MV-4-11 (cell line): Measurements from ENCODE around the gene CD44.
A peak's percentile ranks its signal among the peaks of the same experiment; 100 is the strongest.

Experiments
- DNase-seq: peaks from one replicate; lab custom pipeline; 2025; lab: John Stamatoyannopoulos, UW

CD44 gene

GRCh38 chr11:35158701-35159510 lies 19.9 kb downstream of the CD44 start:
- DNase-seq, result no peak

- no peak for DNase-seq
Measured at GRCh38 chr11:35160246-35160824, 21.4 kb downstream of the CD44 start.

DNA sequence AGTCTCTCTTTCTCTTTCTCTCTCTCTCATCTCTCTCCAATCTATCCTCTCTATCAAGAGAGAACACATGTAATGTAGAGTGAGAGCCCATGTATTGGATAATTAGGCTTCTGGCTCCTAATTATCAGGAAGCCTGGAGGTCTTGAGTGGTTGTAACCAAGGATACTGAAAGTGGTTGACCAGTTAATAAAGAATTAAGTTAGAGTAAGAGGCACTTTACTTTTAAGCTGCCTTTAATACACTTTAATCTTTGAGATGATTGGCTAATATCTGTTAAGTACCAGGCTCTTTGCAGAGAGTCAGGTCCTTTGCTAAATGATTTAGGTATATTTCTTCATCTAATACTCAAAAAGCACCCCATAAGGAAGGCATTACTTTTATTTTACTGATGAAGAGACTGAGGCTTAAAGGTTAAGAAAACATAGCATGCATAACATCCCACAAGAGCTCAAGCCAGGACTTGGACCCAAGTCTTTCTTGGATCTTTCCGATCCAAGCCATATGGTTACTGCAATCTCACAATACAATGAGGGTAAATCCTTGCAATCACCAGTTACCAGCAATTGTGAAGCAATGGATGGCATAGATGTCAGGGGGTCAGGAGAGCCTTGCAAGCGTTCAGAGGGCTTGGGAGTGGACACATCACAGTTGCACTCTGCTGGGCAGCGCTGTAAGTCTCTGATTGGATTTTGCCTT lies 22.1 kb downstream of the CD44 start:
- DNase-seq, result no peak

GRCh38 chr11:35162745-35163144 lies 23.8 kb downstream of the CD44 start:
- DNase-seq, result peak; percentile 86

GRCh38 chr11:35163209-35163608 lies 24.2 kb downstream of the CD44 start:
- DNase-seq, result no peak

- no peak for DNase-seq
Measured at GRCh38 chr11:35163702-35164496, 24.9 kb downstream of the CD44 start.

DNA sequence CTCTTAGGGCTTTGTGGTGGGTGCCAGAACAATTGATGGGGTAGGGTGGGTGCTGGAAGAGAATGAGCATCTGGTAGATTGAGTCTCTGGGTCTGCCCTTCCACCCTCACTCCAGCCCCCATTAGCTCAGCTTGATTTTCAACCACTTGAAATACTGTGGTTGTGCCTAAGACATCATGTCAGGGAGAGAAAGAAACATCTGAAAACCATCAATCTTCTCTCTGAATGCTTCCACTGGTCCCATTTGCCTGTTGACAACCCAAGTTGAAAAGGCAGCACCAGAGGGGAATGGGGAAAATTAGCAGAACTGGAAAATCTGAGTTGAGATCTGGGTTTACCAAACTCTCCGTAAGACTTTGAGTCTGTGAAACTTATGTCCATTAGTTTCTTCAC lies 26.1 kb downstream of the CD44 start:
- no peak for DNase-seq

- DNase-seq, result peak; percentile 94
Measured at GRCh38 chr11:35165423-35166368, 26.7 kb downstream of the CD44 start.

DNA sequence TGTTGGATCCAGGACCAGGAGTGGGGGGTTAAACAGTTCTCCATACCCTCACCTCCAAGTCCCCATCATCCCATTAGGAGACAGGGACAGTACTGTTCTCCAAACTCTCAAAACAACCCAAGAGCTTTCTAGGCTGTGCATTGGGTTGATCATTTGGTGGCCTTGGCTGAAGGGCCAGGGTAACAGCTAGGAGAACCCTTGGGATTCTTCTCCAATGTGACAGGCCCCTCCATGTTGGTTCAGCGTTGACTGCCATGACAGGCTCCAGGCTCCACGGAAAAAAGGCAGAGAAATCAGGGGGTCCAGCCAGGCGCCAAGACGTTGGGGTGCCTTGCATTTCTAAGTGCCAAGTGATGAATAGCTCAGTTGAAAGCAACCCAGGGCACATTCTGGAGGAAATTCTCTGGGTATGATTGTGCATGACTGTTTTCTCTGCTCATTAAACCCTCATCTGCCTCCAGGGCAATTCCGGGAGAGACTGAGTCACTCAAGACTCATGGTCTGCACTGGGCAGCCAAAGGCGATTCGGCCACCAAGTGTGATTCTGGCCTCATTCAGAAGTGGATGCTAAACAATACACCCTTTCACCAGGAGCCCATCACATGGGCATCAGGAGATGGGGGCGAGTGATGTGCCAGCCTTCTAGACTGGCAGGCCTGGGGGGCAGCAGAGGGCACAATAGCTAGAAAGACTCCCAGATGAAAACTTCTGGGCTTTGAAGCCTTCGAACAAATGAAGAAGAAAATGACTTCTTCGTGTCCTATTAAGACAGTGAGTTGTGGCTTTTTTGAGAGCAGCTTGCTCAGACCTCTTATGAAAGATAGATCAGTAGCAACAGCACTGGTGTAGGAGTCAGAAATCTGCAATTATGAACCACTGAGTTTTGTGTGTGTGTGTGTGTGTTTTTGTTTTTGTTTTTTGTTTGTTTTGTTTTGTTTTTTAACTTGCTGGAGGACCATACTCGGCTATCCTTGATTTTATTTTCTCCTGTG lies 27.7 kb downstream of the CD44 start:
- DNase-seq, result peak; percentile 19

DNA sequence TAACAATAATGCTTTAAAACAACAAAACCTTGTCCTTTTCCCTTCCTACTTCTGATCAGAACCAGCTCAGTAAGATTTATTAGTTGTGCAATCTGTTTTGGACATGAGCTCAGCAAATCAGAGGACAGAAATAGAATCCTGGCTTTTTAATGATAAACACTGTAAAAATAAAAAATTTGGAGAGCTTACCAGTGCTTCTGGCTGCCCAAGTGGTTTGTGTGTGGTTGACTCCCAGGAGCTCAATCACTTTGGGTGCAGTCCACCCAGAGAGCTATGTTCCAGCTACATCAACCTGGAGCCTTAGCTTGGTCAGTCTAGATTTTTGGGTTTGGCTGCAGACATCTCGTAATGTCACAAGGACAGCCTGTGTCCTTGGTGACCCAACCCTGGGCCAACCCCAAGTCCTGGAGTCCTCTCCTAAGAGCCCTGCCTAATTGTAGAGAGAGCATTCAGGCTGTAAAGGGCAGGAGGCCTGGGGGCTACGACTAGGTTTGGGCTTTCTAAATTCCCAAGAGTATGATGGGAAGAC lies 28.5 kb downstream of the CD44 start:
- no peak for DNase-seq

- no peak for DNase-seq
Measured at GRCh38 chr11:35168671-35169070, 29.7 kb downstream of the CD44 start.

GRCh38 chr11:35169112-35169511 lies 30.1 kb downstream of the CD44 start:
- DNase-seq, result no peak

GRCh38 chr11:35169754-35170153 lies 30.8 kb downstream of the CD44 start:
- DNase-seq, result no peak

DNA sequence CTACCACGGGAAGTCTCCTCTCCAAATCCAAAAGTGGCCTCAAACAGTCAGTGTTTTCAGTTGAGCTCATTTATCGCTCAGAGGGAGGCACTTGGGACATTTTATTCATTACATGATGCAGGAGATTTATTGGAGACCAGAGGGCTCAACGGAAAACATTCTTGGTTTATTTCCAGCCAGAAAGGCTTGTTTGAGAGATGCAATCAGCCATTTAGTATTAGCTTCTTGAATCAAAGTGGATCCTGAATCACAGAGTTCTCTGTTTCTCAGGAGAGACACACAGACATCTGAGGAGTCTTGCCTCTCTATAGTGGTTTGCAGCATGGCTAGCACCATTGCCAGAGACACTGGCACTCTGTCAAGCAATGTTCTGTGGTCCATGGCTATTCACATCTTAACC lies 31.5 kb downstream of the CD44 start:
- DNase-seq, result no peak

DNA sequence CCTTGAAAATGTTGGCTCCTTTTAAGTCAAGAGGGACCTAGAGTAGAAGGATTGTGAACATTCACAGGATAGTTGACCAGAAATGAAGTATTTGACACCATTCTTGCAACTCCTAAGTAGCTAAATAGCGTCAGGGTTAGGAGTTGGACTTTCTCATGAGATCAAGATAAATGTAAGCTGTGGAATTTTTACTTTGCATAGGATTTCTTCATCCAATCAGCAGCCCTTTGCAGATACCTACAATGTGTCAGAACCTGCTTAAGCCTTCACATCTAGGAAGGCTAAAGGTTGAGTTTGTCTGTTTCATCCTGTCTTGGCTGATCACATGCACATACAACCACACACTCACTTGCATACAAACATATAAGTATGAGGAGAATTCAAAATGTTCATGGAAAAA lies 32.3 kb downstream of the CD44 start:
- DNase-seq, result no peak

DNA sequence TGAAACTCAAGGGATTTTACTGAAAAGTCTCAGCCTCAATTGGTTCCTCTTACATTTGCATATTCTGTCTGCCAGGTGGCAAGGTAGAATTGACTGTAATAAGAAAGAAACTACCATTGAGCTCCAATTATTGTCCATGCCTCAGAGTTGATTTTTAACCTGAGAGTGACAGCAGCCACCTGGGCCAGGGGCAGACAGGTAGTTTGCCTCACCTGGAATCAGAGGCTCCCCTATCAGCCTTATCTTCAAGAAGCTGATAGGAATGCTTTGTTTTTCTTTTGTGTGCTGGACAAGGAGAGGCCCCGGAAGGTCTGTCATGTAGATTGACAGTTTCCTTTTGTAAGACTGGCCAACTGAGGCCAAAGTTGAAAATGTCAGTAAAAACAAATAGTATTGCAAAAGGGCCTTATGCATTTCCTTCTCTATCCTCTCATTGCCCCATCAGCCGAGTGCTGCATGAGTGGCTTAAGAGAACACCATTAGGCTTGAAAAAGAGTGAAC lies 34.1 kb downstream of the CD44 start:
- peak; percentile 71 for DNase-seq

- DNase-seq, result peak; percentile 31
Measured at GRCh38 chr11:35173616-35174566, 34.9 kb downstream of the CD44 start.

GRCh38 chr11:35174666-35175065 lies 35.7 kb downstream of the CD44 start:
- peak; percentile 40 for DNase-seq
